MV-4-11 (cell line): ENCODE measurements around the gene C3orf18.
A peak's percentile ranks its signal among the peaks of the same experiment; 100 is the strongest.

Experiments
- DNase-seq: peaks from one replicate; lab custom pipeline; 2025; lab: John Stamatoyannopoulos, UW

Gene C3orf18

DNA sequence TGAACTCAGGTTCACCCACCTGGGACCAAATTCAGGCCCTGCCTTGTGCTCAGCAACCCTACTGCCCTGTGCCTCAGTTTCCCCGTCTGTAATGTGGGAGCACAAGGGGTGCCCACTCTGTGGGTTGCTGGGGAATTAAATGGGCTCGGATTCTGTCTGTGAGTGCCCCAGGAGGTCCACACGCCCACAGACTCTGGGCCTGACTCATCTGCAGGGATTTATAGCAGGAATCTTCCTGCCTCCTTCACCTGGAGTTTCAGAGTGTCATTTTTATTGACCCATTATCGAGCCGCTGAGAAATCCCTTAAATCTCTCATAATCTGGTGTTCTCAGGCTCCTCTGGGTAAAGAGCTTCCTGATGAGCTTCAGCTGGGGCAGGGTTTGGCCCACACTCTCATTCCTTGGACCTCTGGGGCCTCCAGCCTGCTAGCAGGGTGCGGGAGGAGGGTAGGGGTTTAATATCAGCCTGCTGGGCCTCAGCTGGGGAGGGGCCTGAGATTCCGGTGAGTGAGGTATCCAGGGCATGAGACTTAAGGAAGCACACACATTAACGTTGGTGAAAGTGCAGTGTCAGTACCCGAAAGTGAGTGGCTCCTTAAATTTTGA lies 16.4 kb downstream of the C3orf18 start:
- DNase-seq: no peak

DNA sequence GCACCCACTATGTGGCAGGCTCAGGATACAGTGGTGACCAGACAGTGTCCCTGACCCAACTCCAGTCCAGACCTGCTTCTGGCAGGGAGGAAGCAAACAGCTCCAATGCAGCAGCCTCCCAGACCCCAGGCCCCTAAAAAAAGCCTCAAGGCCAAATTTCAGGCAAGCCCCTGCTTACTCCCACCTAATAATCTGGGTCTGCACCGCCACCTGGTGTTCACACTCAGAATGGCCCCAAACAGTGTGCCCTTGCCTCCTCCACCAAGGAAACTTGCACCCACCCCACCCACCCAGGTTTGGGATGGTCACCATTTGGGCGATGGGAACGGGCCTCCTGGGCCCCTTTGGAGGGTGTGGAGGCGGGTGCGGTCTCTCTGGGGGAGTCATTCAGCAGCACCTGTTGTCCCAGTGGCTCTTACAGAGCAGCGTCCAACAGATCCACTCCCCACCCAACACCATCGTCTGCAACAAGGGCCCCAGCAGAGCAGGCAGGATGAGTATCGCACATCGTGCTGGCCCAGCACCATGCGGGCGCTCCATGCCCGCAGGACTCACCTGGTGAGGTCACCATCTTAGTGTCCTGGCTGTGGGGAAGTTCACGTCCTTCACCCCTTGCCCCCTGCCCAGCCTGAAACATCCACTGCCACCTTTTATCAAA lies 17.3 kb downstream of the C3orf18 start:
- peak; percentile 34 for DNase-seq

DNA sequence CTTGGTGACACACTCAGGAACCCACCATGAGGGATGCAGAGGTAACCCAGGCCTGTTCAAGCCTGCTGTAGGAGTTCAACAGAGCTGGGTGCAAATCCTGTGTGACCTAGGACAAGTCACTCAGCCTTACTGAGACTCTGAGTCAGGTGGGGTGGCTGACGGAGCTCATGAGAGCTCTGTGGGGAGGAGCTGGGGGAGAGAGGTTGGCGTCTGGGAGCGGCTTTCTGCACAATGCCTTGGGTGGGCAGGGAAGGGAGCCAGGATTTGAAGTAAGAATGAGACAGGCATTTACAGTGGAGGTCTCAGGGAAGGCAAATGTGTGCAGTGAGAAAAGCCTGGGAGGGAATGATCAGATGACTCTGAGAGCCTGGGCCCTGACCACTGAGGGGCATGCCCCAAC lies 18.3 kb downstream of the C3orf18 start:
- no peak for DNase-seq

DNA sequence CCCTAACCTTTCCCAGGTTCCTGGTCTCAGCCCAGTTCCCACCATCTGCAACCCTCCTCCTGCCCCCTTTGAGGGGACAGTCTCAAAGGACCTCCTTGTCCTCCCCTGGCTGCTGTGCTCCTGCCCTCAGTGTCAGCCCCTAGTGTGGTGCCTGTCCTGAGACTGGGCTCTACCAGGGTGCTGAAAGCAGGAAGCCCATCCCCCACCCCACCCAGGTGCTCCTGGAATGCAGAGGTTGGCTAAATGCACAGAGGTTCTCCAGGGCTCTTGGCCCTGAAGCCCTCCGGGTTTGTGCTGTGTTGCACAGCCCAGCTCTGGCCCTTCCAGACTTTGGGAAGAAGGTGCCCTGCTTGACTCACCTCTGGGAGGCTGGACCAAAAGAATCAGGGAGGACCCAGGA lies 21.8 kb downstream of the C3orf18 start:
- no peak for DNase-seq

DNA sequence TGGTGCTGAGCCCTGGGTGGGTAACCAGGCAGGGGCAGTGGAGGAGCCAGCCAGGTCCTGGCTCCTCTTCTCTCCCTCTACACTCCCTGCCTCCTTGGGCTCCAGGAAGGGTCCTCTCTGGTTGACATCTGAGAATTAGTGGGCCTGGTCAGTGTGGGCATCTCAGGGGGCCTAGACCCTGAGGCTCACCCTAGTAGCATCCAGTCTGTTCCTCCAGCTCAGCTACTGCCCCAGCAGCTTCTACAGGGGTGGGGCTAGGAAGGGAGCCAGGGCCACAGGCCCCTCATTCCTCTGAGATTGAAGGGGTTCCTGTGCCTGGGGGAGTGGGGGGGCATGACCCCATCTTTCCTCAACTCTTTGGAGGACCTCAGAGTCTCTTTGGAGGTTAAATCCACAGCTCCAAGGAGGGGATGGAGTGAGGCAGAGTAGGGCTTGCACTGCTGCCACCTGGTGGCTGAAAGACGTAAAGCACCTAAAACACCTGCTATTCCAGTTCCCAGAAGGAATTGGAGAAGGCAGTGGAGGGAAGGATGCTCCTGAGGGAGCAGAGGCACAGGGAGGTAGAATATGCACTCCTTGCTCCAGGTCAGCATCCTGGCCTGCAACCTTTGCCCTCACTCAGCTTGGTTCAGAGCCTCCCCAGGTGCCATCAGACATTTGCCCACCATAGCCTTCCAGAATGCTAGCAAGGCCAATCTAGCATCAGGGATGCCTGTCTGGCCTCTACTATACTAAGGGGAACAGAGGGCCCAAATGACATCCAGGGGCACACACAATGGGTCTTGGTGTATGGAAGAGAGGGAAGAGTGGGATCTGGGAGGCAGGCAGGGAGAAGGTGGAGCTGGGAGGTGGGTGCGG lies 25.1 kb downstream of the C3orf18 start:
- peak; percentile 12 for DNase-seq

DNA sequence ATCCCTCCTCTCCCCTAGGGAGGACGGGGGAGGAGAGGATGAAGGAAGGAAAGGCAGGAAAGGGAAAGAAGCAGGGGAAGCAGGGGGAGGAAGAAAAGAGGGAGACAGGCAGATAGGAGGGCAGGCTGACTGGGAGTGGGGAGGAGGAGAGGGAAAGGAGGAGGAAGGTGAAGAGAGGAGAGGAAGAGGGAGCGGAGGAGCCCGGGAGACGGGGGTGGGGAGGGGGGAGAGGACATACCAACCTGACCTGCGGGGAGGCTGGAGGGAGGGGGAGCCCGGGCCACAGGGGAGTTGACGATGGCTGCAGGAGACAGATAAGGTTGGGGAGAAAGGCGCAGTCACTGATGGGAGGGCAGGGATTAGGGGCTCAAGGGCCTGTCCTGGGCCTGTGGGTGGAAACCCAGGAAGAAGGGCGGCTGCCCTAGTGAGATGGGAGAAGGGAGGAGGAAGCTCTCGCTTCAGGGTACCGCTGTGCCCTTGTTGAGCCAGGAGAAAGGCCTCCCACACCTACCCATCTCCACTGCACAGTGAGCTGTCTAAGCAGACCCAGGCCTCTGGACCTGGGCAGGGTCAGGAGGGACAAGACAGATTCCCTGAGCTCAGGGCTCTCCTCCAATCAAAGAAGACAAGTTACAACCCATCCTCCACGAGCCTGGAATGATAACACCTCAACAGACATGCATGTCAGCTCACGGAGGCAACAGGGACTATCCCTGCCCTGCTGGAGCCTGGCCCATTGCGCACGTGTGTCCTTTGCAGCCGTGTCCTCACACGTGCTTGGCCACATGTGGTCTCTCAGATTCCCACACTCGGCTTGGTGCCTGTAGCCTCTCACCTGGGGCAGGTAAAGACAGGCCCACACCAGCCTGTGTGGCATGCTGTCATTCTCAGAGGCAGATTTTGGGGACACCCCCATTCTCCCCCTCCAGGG lies 27.9 kb downstream of the C3orf18 start:
- no peak for DNase-seq

DNA sequence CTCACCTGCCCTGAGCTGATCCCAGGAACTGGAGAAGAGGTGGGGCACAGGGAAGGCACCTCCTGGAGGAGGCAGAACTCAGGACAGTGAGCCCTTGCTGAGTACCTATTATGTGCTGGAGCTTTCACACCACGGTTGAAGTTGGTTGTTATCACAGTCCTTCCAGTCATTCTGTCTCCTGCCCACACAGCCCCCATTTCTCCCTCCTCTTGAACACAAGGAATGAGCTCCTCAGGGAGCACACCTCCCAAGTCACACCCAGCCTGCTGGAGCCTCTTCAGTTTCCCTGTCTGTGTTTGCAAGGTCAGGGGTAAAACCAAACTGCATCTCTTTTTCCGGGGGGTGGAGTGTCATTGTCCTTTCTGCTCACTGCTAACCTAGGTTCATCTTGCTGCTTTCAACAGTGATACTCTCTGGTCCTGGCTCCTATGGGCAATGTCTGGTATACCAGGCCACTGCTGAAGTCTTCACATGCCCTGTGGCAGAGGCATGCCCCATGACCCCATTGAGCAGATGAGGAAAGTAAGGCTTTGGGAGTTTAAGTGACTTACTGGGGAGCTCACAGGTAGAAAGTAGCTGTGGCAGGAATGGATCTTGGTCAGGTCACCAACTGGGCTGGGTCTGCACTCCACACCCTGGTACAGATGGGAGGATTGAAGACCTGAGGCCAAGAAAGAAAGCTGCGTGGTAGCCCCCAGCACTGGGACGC lies 30.0 kb downstream of the C3orf18 start:
- no peak for DNase-seq

DNA sequence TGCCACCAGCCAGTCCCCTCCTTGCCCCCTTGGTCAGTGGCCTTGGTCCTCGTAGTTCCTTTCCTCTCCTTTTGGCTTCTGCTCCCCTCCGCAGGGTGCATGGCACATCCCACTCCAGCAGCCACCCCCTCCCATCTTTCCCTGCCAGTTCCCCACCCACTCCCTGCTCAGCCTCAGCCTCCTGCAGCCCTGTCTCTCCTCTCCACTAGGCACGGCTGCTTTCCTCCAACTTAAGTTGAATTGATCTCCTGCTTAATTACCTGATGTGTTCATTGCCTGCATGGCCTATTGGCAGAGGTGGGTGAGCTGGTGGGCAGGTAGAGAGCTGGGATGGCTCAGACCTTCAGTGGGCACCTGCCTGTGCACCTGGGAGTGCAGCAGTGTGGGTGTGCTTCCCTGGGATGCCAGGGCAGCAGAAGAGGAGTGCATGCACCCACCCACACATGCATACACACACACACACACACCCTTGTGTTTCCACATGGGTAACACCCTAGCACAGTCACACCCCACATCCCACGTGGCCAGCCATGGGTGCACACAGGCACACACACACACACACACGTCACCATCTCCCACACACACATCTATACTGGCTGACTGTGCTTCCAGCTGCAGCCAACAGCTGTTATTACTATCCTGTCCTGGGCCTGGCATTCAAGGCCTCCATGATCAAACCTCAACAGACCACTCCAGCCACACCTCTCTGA lies 30.9 kb downstream of the C3orf18 start:
- DNase-seq: no peak

DNA sequence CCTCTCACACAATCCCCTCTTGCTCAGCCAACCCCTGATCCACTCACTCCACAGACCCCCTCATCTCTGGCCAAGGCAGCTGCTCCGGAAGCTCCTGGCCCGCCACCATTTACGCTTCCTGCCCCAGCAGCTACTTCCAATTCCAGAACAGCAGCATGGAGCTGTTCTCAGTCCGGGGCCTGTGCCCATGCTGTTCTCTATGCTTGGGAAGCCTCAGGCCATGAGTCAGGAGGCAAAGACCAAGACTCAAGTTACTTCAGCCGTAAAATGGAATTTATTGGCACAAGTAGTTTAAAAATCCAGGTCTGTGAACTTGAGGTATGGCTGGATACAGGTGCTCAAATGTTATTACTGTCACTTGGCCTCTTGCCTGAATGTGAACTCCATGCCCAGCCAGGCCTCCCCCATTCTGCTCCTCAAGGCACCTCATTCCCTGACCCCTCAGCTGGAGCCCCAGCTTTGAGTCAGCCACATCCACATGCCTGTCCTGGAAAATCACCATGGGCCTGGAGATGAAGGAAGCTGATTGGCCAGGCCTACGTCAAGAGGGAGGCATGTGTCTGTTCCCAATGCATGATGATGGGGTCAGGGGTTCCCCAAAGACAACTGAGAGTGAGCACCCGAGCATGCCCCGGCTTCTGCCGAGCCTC lies 32.7 kb downstream of the C3orf18 start:
- DNase-seq: no peak

DNA sequence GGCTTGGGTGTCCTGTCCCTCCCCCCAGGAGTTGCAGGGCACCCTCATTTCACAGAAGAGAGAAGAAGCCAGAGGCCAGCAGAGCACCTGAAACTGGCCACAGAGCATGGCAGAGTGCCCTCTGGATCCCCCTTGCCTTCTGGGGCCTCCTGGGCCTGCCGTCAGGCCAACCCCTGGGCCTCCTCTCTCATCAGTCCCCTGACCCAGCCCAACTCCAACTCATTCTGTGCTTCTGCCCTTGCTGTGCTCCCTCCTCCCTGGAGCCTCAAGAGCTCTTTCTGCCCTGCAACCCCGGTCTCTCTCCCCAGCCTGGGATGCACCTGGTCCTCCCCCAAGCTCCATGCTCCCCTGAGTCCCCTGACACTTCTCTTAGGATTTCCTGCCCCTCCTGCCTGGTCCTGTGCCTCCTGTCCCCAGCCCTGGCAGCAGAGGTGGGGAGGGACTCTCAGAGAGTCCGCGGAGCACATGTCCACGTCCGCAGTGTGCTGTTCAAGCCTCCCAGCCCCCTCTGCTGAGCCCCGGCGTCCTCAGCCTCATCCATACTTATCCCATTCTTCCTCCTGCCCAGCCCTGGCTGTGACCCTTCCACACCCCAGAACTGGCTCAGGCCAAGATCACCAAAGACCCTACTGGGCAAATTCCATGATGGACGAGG lies 33.6 kb downstream of the C3orf18 start:
- no peak for DNase-seq

DNA sequence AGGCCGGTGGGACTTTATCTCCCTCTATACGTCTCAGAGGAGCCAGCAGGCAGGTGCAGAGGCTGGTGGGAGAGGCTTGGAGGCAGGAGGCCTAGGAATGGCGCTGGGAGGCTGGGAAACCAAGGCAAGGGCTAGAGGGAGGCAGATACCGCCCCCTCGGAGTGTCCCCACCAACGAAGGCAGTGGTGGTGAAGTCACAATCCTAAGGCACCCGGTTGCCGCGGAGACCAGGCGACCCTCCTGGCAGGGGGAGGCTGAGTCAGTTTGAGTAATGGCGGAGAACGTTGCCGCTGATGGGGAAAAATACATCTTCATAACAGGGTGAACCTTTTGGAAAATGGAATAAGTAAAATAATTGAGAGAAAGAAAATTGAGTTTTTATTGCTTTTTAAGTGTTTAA lies 34.2 kb downstream of the C3orf18 start:
- no peak for DNase-seq

DNA sequence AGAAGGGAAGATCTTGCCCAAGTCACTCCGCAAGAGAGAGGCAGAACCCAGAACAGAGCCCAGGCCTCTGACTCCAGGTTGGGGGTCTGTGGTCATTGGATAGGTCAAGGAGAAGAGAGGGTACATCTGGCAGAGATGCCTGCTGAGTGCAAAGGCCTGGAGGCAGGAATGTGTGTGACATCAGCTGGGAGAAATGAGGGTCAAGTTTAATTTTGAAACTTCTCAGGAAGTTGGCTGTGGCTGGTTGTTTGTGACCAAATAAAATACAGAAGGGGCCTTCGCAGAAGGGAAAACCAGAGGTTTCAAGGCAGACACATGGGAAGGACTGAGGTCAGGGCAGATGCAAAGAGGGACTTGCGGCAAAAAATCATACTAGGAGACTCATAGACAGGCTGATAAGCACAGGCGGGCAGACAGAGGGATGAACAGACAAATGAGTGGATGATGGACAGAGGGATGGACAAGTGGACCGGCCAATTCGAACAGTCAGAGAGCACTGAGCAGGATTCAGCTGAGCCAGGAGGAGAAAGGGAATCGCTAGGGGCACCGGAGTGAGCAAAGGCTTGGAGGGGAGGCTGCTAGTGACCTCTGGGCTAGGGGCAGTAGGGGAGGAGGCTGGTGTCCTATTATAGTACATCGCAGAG lies 35.4 kb downstream of the C3orf18 start:
- DNase-seq: no peak

DNA sequence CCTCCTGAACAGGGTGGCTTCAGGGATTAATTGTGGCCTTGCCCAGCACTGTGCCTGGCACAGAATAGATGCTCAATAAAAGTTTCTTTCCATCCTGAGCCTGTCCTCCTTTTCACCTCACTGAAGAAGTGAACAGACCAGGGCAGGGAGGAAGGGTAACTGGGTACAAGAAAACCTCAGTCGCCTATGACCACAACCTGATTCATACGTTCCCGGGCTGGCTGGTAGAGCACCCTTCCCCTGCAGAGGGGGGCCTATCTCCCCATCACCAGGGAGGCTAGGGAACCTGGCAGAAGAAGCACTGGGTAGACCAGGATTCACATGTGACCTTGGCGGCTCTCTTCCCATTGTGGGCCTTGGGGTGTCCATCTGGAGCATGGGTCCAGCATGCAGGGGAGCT lies 36.3 kb downstream of the C3orf18 start:
- no peak for DNase-seq

DNA sequence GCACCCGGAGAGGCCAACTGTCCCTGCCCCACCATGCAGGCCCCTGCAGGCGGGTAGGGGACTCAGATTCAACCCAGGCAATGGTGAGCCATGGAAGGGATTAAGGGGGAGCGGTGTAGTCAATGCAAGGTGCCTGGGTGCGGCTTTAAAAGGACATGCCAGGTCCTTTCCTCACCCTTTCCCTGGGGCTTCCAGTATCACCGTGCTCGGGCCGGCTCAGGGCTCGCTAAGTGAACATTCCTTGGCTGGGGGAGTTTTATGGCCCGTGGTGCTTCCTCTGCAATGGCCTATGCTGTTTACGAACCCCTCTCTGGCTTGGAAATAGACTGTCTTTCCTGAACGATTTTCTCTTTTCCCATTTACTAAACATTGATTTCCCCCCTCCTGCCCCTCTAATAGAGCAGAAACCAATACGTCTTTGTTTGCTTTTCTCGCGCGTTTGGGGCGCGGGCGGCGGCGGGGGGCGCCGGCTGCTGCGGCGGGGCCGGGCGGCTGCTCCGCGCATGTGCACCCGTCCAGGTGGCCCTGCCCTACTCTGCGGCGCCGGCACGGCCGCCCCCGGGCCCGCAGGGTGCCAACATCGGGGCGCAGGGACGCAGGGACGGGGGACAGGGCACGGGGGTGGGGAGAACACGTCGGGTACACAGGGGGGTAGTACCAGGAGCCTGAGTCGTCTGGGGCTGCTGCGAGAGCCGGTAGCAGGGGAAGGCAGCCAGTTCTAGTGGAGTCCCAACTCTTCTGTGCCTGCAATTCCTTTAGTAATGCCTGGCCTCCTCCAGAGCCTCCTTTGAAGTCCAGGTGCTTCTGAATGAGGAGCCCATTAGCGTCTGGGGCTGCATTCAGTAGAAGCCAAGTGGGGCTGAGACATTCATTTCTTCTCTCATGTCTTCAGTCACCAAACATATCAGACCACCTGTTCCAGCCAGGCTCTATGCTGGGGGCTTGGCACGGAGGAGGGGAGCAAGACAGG lies 37.3 kb downstream of the C3orf18 start:
- DNase-seq: no peak

DNA sequence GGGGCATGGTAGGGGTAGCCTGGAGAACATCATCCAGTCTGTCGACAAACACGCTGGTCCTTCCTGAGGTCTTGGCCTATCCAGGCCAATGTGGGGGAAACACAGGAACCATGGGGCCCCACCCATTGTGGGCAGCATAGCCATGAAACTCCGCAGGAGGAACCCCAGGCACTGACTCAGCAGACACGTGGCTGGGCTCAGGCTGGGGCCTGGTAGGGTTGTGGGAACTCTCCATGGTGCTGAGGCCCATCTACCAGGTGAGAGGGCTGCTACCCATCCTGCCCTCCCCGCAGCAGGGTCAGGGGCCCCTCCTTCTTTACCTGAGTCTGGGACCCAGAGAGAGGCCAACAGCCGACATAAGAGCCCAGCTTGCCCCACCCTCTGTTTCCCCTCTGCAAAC lies 41.6 kb downstream of the C3orf18 start:
- DNase-seq: peak; percentile 88

DNA sequence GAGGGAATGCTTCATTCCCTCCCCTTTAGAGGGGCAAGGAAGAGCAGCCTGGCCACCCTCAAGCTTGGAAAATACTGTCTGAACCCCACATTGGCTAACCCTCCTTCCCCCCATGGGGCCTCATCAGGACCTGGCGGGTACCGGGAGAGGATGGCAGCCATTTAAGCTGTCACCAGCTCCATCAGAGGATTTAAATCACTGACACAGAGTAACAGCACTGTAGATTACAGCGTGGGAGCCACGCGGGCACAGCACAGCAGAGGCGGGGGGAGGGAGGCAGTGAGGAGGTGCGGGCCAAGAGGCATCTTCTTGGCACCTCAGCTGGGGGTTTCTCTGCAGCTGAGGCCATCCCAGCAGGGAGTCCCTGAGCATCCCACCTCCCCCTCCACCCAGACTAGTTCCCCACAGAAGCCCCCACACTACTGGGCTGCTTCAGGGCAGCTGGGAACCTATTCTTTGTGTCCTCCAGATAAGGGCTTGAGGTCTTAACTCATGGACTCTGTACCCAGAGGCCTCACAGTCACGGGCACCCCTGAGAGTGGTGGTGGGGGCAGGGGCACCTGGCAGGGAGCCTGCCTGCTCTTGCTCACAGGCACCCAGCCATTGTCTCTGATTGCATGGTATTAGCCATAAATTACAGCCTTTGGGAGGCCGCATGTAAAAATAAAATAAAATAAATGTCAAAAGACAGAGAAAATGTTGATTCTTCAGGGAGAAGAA lies 42.2 kb downstream of the C3orf18 start:
- no peak for DNase-seq

DNA sequence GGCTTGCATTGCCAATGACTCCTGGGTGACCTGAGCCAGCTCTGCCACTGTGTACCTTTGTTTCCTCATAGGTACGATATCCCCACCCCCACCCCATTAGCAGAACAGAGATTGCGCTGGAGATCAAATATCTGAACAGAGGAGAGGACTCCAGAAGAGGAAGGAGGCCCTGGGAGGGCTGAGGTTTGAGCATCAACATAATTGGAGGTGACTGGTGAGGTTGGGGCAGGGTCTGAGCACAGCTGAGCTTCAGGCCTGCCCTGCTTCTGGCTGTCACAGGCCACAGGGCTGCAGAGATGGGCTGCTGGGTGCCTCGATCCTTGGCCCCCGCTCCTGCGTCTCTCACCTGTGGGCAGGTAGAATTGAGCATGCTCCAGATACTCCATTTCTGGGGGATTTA lies 42.8 kb downstream of the C3orf18 start:
- no peak for DNase-seq
